ENCODE data around the gene DERL2.

DERL2 gene

GRCh38 chr17:5500589-5501391, 14.8 kb upstream of the DERL2 start:
- DNase-seq = peak; percentile 98

DNA sequence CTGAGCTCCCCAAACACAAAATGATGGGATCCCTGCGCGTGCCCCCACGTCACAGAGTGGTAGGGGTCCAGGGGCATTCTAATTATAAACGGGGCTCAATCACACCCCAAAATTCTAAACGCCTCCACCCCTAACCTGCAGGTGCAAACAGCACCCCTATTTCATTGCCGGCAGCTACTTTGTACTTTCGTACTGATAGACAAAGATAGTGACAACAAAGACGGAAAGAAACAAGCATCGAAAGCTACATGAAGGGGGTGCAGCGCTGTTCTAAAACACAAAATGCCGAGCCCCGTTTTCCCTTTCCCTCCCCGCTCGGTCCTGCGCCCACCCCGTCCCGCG, 14.2 kb upstream of the DERL2 start:
- DNase-seq = no peak

DNA sequence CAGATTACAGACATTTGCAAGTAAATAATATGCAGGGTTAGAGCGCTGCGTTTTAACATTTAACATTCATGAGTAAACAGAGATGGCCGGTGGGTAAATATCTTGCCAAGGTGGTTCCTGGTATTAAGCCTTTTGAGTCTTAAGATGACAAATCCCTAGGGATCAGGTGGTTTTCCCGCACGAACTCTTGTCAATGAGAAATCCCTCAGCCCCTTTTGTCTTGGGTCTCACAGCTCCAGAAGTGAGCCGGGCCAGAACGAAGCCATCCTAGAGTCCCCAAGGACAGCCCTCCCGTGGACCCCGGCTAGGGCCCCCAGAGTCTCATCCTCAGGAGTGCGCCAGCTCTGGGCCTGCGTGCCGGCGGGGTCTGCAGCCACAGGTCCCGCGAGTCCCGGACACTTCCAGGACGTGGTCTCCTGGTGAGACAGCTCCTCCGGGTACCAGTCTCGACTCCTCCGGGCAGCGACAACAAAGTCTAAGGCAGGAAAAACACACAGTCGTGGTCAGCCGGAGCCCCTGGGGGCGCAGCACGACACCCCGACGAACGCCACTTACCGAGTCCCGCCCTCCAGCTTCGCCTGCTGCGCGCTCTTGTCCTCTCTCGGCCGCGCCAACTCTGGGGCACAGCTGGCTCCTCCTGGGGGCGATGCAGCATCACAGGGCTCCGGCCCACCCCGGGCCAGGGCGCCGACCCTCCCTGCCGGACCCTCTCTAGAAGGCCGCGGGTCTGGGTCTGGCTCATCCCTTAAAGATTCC, 13.7 kb upstream of the DERL2 start:
- peak; percentile 80 for DNase-seq

DNA sequence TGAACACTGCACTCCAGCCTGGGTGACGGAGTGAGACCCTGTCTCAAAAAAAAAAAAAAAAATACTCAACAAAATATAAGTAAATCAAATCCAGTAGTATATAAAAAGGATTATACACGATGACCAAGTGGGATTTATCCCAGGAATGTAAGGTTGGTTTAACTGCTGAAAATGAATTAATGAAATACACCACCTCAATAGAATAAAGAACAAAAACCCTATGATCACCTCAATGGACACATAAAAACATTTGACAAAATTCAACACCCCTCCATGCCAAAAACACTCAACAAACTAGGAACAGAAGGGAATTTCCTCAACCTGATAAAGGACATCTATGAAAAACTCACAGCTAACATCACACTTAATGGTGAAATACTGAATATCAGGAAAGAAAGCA, 7.0 kb upstream of the DERL2 start:
- DNase-seq = no peak

DNA sequence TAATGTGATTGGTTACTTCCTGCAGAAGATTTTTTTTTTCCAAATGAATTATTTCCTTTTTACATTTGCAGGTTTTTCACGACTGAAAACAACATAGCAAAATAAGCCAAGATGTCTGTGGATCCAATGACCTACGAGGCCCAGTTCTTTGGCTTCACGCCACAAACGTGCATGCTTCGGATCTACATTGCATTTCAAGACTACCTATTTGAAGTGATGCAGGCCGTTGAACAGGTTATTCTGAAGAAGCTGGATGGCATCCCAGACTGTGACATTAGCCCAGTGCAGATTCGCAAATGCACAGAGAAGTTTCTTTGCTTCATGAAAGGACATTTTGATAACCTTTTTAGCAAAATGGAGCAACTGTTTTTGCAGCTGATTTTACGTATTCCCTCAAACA, 2.8 kb upstream of the DERL2 start:
- no peak for DNase-seq

- peak; percentile 99 for DNase-seq
Measured at GRCh38 chr17:5486206-5487124, 487 bp upstream of the DERL2 start, which contains the start of gene MIS12. Gene MIS12 (plus strand): TSS chr17:5486566. CDS start chr17:5488863, 2,297 bp downstream.

DNA sequence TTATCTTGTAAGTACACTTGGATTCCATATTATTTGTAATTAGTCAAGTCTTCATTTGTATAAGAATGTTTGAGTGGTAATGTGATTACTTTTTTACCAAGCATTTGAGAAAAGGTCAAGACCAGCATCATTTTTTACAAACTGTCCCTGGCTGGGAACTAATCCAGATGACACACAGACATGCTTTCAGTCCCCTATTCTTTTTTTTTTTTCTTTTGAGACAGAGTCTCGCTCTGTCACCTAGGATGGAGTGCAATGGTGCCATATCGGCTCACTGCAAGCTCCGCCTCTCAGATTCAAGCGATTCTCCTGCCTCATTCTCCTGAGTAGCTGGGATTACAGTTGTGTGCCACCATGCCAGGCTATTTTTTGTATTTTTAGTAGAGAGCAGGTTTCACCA, 4.5 kb downstream of the DERL2 start:
- DNase-seq = no peak

- no peak for DNase-seq
Measured at GRCh38 chr17:5480962-5481361, 5.0 kb downstream of the DERL2 start.

GRCh38 chr17:5478992-5479391, 7.0 kb downstream of the DERL2 start:
- no peak for DNase-seq

DNA sequence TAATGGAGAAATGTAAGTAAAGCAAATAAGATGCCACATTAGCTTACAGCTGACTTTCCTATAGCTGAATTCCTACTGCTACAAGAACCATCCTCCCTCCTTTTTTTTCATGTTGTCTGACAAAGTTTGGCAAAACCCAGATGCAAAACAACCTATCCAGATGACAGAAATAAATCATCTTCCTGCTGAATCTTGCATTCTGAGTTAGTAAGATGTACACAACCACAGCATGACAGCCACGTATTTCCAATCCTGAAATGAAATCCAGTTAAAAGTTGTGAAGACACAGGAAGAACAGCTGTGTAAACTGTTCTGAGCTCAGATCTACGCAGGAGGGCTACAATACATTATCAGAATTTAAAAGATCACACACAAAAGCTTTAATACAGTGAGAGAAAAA, 12.1 kb downstream of the DERL2 start:
- DNase-seq = no peak

DNA sequence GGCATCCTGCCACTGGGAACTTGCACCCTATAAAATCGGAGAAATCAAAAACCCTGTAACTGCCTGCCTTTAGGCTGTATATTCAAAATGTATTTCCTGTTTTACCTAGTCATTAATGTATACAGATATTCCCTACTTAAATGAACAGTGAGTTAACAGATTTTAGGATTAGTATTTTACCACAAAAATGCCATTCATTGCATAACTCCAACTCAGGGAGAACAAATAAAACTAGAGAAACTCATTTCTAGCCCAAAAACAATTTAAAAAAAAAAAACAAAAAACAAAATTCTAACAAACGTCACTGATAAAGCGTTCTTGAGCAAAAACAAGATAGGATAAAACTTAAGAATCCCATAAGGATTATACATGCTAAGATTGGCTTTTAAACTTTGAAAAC, 13.5 kb downstream of the DERL2 start:
- DNase-seq = no peak

- DNase-seq = no peak
Measured at GRCh38 chr17:5468075-5468473, 17.9 kb downstream of the DERL2 start.

DNA sequence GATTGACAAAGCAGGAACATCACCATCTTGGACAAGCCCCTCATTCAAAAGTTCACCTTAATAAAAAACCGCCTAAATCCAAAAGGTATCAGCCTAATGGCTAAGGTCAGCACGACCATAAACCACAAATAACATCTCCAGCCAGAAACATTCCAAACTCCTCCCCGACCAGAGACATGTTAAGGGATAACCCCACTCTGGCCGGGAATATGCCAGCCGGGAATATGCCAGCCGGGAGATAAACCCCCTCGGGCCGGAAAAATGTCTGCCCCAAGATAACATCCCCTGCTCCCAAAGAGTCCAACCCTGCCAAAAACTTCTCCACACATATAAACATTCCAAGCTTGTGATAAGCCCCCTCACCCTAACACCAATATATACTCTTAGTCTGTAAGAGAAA, 18.6 kb downstream of the DERL2 start:
- DNase-seq = no peak

GRCh38 chr17:5466295-5466694, 19.7 kb downstream of the DERL2 start:
- DNase-seq = no peak

DNA sequence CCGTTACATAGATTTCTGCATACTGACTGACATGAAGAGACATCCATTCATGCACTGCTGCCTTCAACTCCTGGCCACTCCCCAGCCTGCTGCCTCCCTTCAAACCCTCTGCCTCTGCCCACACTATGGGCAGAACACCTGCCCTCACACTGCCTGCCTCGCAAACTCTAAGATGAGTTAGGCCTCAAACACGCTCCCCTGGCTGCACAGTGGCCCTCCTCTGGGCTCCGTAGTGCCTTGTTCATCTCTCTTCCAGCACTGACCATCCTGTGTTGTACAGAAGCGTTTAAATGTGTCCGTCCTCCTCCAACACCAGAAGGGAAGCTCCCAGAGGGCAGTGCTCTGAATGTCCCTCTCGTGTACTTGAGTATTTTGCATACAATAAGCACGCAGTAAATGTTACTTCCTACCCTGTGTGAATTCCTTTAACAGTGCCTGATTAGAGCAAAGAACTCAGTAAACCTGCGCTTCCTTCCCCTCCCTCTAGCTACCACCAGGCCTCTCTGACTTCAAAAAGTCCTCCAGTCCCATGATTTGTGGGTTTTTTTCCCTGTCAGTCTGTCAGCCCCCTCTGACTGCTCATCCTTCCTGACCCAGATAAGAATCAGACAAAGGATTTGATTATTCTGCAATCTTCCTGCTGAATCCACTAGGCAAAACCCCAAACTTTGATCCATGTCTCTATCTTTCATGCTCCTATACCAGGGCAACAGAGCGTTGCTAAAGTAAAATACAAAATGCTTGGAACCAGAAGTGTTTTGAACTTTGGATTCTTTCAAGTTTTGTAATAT, 21.1 kb downstream of the DERL2 start:
- no peak for DNase-seq

GRCh38 chr17:5446786-5447185, 39.2 kb downstream of the DERL2 start:
- no peak for DNase-seq

- no peak for DNase-seq
Measured at GRCh38 chr17:5444209-5444608, 41.8 kb downstream of the DERL2 start.

GRCh38 chr17:5443728-5444127, 42.2 kb downstream of the DERL2 start:
- DNase-seq = no peak

DNA sequence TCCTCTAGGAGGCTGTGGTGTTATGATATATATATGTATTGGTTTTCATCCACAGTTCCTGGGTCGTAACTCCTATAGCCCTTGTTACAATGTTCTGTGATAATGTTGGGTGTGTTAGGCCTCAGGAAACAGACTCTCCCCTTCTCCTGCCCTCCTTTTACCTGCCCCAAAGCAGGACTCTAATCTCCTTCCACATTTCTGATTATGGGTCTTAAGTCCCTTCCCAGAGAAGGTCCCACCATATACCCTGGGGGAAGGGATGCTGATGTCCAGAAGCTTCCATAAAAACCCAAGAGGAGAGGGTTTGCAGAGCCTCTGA, 46.6 kb downstream of the DERL2 start:
- no peak for DNase-seq

DNA sequence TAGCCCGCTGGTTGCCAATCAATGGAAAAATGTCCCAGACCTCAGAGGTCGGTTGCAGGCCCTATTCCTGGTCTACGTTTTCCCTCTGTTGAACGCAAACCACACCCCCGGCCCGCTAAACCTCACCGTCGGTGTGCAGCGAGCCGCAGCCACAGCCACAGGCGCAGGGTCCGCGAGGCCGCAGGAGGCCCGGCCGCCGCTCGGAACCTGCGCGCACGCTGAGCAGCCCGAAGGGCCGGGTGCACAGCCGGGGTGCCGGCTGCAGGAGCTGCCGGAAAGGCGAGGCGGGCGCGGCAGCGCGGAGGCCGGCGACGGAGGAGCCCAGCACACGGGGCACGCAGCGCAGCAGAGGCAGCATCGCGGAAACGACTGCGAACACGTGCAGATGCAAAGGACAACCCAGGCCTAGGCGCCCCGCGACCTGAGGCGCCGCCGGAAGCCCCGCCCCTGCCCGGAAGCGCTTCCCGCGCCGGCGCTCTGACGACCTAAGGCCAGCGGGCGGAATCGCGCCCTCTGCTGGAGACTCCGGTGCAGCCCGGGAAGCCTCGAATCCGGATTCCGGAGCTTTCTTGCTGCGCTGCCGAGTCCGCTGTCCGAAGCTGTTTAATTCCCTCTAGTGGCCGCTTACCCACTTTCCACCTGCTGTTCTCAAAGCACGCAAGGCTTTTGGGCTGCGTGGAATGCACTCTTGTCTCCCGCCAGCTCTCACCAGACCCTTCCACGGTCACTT, 47.1 kb downstream of the DERL2 start, which contains the start of gene C1QBP:
Gene C1QBP, minus strand, starts transcription at position 440 of the 730 bp plus-strand sequence. Its CDS starts 82 bp downstream, at position 358.
- peak; percentile 98 for DNase-seq

- DNase-seq = no peak
Measured at GRCh38 chr17:5437721-5438317, 48.2 kb downstream of the DERL2 start.
